Kasumi-1 (cell line): Measurements from ENCODE around the gene SAP25.
"Not testable (repeated sequence)": the region's sequence is repeated elsewhere in the genome, so short reads cannot be mapped to it uniquely, and the experiment has no call there.

Experiments used
- DNase-seq, 2 experiments: peaks; one replicate each; lab custom pipeline; 2025; lab: John Stamatoyannopoulos, UW

The SAP25 gene

DNA sequence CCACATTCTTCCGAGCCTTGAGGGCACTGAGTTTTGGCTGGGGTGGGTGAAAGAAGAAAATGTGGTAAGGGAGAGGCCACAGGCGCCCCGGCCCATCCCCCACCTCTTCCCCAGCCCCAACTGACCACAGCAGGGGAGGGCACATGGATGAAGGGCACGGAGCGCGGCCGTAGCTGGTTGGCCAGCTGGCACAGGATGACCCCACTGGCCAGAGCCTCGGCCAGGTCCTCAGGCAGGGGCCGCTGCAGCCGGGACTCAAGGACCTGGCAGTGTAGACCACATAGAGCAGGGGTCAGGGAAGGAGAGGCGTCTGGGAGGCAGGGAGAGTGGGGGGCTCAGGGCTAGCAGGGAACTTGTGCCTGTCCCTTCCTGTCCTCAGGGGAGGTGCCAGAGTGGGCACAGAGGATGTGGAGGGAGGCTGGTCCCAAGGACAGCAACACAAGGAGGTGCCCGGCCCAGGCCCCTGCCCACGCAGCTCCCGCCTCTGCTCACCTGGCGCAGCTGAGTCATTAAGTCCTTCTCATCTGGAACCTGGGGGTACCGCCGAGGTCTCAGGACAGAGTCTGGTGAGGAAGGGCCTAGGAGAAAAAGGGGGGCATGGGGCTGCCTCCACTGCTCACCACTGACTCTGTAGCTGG is 2.2 kb upstream of the SAP25 start:
- no peak for DNase-seq

GRCh38 chr7:100575206-100575631 is 1.5 kb upstream of the SAP25 start:
- DNase-seq: no peak

DNA sequence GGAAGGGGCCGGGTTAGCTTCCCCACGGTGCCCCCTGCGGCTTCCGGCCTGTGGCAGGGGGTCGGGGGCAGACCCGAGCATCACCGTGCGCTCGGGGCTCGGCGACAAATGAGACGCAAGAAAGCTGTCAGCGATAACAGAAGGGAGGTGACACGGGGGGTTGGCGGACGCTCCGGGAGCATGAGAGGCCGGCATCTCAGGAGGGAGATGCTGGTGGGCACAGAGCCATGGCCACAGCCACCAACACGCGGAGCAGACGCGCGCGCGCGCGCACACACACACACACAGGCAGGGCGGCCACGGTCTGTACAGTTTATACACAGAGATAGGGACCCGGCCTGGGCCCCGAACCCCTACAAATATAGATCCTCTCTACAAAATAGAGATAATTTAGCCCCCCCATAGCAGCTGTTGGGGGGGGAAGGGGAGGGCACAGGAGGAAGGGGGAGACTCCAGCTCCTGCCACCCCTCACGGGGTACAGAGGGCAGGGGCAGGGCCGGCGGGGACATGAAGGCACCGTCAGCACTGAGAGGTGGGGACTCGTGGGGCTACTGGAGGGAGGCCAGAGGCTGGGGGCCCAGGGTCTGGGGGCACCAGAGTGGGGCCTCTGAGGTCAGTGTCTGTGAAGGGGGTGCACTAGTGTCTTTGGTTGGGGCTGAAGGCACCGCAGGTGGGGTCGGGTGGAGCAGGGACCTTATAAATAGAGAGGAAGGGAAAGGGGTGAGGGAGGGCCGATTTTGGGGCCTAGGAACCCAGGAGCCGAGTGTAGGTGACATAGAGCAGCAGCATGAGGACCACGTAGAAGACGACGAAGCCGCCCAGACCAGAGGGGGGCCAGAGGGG is 884 bp upstream of the SAP25 start:
- DNase-seq: no peak

- no peak for DNase-seq
Measured at GRCh38 chr7:100572949-100573675, 588 bp downstream of the SAP25 start.

- DNase-seq: no peak
Measured at GRCh38 chr7:100572281-100572948, 1.3 kb downstream of the SAP25 start.

GRCh38 chr7:100571829-100572116 is 1.9 kb downstream of the SAP25 start:
- no peak for DNase-seq

GRCh38 chr7:100570954-100571828 is 2.5 kb downstream of the SAP25 start:
- DNase-seq: no peak

DNA sequence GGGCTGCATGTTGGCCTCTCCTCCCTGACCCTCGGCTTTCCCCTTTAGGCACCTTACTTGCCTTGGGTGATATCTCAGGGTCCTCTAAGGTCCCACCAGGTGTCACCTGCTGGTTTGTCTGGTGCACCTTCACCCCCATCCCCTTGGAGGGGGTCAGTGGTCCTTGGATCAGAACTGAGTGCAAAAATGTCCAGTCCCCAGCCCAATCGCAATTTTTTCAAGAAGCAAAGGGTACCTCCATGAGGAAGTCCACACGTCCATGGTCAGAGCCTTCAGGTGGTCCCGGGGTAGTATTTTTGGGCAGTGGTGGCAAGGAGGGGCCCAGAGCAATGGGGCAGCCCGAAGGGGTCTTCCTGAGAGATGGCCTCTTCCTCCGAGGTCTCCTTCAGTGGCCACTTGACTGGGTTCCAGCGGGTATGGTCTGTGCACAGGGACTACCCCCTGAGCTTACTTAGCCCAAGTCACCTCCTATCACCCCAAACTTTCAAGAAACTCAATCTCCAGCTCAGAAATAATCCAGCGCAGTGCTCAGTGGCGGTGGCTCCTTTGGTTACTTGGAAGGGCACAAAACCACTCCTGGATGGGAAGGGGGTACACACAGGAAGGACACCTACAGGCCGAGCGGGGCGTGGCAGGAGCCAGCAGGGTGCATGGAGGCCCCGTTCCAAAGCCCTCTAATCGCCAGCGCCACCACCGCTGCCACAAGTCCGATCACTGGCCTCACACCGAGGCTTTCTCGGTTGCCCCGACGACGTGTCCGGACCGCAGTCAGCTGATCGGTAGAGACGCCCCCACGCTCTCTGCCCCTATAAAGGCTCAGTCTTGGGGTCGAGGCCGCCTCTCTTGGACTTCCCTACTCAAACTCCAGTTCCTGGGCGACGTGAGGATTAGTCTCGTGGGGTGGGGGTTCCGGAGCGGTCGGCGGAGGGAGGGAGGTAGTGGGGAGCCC is 4.5 kb downstream of the SAP25 start:
- peak; percentile 66 to 79 for DNase-seq

GRCh38 chr7:100568176-100568895 is 5.4 kb downstream of the SAP25 start:
- DNase-seq: no peak

DNA sequence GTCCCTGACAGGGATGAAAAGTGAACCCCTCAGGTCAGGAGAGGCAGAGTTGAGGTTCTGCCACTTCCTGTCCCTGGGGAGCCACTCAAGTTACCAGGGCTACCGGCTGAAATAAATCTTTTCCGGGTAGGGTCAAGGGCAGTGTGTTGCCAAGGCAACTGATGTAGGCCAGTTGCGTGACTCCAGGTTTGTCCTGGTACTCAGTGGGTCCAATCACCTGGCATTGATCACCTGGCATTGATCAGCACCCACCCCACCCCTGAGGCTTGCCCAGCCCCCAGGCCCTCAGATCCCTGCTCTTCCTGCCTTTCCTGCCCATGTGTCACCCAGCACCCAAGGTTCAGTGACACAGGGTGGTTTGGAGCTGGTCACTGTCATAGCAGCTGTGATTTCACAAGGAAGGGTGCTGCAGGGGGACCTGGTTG is 5.9 kb downstream of the SAP25 start:
- no peak for DNase-seq

GRCh38 chr7:100567031-100567730 is 6.5 kb downstream of the SAP25 start:
- no peak for DNase-seq

GRCh38 chr7:100566018-100566531 is 7.6 kb downstream of the SAP25 start:
- DNase-seq: no peak

DNA sequence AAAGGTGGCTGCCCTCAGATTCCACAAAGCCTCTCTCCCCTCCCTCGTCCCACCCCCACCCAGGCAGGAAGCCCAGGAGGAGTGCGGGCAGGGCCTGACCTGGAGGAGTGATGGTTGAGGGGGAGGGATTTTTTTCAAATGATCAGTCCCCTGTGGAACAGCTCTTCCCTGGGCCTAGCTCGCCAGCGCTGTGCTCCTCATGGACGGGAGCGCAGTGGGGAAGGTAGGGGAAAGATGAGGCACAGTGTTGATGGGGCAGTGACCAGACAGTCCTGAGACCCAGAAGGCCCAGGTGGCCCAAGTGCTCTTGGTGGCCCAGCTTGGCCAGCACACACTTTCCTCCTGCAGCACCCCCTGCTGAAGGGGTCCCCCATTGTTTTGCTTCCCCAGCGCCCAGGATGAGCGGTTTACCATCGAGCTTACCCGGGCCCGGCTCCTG is 8.5 kb downstream of the SAP25 start:
- no peak for DNase-seq

DNA sequence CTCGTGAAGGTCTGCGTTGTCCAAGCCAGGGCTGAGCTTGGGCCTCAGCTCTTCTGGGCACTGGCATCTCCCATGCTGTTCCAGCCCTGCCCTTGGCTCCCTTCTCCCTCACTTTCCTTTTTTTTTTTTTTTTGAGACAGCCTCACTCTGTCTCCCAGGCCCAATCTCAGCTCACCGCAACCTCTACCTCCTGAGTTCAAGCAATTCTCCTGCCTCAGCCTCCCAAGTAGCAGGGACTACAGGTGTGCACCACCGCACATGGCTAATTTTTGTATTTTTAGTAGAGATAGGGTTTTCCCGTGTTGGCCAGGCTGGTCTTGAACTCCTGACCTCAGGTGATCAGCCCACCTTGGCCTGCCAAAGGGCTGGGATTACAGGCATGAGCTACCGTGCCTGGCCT is 9.3 kb downstream of the SAP25 start:
- DNase-seq: not testable (repeated sequence)

- DNase-seq: peak; percentile 82 to 83
Measured at GRCh38 chr7:100563809-100564400, 9.8 kb downstream of the SAP25 start.

GRCh38 chr7:100563100-100563564 is 10.6 kb downstream of the SAP25 start:
- DNase-seq: no peak

GRCh38 chr7:100562195-100563099 is 11.3 kb downstream of the SAP25 start:
- DNase-seq: no peak
